NCI-H510A treated with DMSO at 0.1 percent for 48 hours (cell line): ENCODE results near the gene PHEX.

Source experiments
- DNase-seq: peaks from one replicate; lab custom pipeline; 2025; lab: John Stamatoyannopoulos, UW

The PHEX gene

GRCh38 chrX:22040184-22040583 lies 8.1 kb downstream of the PHEX start:
- no peak for DNase-seq

GRCh38 chrX:22041907-22042530 lies 9.9 kb downstream of the PHEX start:
- peak; percentile 2 for DNase-seq

GRCh38 chrX:22043872-22044271 lies 11.7 kb downstream of the PHEX start:
- DNase-seq: no peak

- no peak for DNase-seq
Observed at GRCh38 chrX:22047468-22047867, 15.3 kb downstream of the PHEX start.

- no peak for DNase-seq
Observed at GRCh38 chrX:22053481-22053880, 21.4 kb downstream of the PHEX start.

- no peak for DNase-seq
Observed at GRCh38 chrX:22056235-22056634, 24.1 kb downstream of the PHEX start.

- DNase-seq: no peak
Observed at GRCh38 chrX:22057667-22058066, 25.5 kb downstream of the PHEX start.

- no peak for DNase-seq
Observed at GRCh38 chrX:22059775-22060174, 27.6 kb downstream of the PHEX start.

- DNase-seq: no peak
Observed at GRCh38 chrX:22060415-22061280, 28.5 kb downstream of the PHEX start.

GRCh38 chrX:22063284-22063683 lies 31.2 kb downstream of the PHEX start:
- DNase-seq: no peak

GRCh38 chrX:22069586-22069985 lies 37.5 kb downstream of the PHEX start:
- no peak for DNase-seq

GRCh38 chrX:22073928-22074327 lies 41.8 kb downstream of the PHEX start:
- no peak for DNase-seq

- DNase-seq: no peak
Observed at GRCh38 chrX:22078117-22078516, 46.0 kb downstream of the PHEX start.

- DNase-seq: no peak
Observed at GRCh38 chrX:22081475-22082092, 49.5 kb downstream of the PHEX start.

GRCh38 chrX:22086003-22086402 lies 53.9 kb downstream of the PHEX start:
- DNase-seq: no peak

- no peak for DNase-seq
Observed at GRCh38 chrX:22087011-22087557, 55.0 kb downstream of the PHEX start.

GRCh38 chrX:22088326-22088725 lies 56.2 kb downstream of the PHEX start:
- DNase-seq: no peak

GRCh38 chrX:22090181-22090580 lies 58.1 kb downstream of the PHEX start:
- DNase-seq: no peak

- no peak for DNase-seq
Observed at GRCh38 chrX:22093550-22093949, 61.4 kb downstream of the PHEX start.

GRCh38 chrX:22095286-22095685 lies 63.2 kb downstream of the PHEX start:
- DNase-seq: no peak

- DNase-seq: no peak
Observed at GRCh38 chrX:22095856-22096255, 63.7 kb downstream of the PHEX start.

- no peak for DNase-seq
Observed at GRCh38 chrX:22097012-22097694, 65.0 kb downstream of the PHEX start.
